ENCODE data around the gene RAVER1. TPM values are rescaled to one million over a fixed set of nuclear protein-coding genes. Genes with fewer than 3 reads are reported as not detected.

Gene RAVER1
- total and polyA plus RNA-seq, 2 of the 13 experiments (the other 11 are each of a cell fraction or from before 2014, with no cell fraction given) = 3.6 to 7.9 TPM

DNA sequence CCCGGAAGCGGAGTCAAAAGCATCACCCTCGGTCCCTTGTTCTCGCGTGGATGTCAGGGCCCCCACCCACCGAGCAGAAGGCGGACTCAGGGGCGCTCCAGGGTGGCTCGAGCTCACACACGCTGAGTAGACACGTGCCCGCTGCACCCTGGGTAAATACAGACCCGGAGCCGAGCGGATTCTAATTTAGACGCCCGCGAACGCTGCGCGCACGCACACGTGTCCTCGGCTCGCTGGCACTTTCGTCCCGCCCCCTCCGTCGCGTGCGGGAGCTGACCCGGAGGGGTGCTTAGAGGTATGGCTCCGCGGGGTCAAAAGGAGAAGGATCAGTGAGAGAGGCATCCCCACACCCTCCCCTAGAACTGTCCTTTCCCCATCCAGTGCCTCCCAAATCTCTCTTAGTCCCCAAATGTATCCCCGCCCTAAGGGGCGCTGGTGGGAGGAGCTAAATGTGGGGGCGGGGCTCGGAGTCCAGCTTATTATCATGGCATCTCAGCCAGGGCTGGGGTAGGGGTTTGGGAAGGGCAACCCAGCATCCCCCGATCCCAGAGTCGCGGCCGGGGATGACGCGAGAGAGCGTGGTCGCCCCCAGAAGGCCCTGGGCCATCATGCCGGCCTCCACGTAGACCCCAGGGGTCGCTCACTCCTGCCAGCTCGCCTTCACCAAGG, 44.0 kb downstream of the RAVER1 start (continued):
- TF ChIP-seq, protein P1, sequence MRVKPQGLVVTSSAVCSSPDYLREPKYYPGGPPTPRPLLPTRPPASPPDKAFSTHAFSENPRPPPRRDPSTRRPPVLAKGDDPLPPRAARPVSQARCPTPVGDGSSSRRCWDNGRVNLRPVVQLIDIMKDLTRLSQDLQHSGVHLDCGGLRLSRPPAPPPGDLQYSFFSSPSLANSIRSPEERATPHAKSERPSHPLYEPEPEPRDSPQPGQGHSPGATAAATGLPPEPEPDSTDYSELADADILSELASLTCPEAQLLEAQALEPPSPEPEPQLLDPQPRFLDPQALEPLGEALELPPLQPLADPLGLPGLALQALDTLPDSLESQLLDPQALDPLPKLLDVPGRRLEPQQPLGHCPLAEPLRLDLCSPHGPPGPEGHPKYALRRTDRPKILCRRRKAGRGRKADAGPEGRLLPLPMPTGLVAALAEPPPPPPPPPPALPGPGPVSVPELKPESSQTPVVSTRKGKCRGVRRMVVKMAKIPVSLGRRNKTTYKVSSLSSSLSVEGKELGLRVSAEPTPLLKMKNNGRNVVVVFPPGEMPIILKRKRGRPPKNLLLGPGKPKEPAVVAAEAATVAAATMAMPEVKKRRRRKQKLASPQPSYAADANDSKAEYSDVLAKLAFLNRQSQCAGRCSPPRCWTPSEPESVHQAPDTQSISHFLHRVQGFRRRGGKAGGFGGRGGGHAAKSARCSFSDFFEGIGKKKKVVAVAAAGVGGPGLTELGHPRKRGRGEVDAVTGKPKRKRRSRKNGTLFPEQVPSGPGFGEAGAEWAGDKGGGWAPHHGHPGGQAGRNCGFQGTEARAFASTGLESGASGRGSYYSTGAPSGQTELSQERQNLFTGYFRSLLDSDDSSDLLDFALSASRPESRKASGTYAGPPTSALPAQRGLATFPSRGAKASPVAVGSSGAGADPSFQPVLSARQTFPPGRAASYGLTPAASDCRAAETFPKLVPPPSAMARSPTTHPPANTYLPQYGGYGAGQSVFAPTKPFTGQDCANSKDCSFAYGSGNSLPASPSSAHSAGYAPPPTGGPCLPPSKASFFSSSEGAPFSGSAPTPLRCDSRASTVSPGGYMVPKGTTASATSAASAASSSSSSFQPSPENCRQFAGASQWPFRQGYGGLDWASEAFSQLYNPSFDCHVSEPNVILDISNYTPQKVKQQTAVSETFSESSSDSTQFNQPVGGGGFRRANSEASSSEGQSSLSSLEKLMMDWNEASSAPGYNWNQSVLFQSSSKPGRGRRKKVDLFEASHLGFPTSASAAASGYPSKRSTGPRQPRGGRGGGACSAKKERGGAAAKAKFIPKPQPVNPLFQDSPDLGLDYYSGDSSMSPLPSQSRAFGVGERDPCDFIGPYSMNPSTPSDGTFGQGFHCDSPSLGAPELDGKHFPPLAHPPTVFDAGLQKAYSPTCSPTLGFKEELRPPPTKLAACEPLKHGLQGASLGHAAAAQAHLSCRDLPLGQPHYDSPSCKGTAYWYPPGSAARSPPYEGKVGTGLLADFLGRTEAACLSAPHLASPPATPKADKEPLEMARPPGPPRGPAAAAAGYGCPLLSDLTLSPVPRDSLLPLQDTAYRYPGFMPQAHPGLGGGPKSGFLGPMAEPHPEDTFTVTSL (CRISPR knock-in tag; IDR thresholded peaks at IDR 0.05; ENCODE audit: borderline replicate concordance) = no peak
- TF ChIP-seq, protein P2, sequence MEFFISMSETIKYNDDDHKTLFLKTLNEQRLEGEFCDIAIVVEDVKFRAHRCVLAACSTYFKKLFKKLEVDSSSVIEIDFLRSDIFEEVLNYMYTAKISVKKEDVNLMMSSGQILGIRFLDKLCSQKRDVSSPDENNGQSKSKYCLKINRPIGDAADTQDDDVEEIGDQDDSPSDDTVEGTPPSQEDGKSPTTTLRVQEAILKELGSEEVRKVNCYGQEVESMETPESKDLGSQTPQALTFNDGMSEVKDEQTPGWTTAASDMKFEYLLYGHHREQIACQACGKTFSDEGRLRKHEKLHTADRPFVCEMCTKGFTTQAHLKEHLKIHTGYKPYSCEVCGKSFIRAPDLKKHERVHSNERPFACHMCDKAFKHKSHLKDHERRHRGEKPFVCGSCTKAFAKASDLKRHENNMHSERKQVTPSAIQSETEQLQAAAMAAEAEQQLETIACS (CRISPR knock-in tag; IDR thresholded peaks at IDR 0.05) = peak; percentile 47
- TF ChIP-seq, protein P3, sequence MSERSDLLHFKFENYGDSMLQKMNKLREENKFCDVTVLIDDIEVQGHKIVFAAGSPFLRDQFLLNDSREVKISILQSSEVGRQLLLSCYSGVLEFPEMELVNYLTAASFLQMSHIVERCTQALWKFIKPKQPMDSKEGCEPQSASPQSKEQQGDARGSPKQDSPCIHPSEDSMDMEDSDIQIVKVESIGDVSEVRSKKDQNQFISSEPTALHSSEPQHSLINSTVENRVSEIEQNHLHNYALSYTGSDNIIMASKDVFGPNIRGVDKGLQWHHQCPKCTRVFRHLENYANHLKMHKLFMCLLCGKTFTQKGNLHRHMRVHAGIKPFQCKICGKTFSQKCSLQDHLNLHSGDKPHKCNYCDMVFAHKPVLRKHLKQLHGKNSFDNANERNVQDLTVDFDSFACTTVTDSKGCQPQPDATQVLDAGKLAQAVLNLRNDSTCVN (CRISPR knock-in tag; IDR thresholded peaks at IDR 0.05; ENCODE audit: borderline replicate concordance) = no peak
- TF ChIP-seq SMC3 (IDR thresholded peaks at IDR 0.05; ENCODE audit: low read length) (no peak), TARDBP (CRISPR knock-in tag; IDR thresholded peaks at IDR 0.05) (no peak), NCOR1 (IDR thresholded peaks at IDR 0.05; ENCODE audit: borderline replicate concordance, low read length) (no peak), ZBTB8A (CRISPR knock-in tag; IDR thresholded peaks at IDR 0.05; ENCODE audit: borderline replicate concordance, low read depth) (no peak)
- TF ChIP-seq, protein P4, sequence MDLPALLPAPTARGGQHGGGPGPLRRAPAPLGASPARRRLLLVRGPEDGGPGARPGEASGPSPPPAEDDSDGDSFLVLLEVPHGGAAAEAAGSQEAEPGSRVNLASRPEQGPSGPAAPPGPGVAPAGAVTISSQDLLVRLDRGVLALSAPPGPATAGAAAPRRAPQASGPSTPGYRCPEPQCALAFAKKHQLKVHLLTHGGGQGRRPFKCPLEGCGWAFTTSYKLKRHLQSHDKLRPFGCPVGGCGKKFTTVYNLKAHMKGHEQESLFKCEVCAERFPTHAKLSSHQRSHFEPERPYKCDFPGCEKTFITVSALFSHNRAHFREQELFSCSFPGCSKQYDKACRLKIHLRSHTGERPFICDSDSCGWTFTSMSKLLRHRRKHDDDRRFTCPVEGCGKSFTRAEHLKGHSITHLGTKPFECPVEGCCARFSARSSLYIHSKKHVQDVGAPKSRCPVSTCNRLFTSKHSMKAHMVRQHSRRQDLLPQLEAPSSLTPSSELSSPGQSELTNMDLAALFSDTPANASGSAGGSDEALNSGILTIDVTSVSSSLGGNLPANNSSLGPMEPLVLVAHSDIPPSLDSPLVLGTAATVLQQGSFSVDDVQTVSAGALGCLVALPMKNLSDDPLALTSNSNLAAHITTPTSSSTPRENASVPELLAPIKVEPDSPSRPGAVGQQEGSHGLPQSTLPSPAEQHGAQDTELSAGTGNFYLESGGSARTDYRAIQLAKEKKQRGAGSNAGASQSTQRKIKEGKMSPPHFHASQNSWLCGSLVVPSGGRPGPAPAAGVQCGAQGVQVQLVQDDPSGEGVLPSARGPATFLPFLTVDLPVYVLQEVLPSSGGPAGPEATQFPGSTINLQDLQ (CRISPR knock-in tag; IDR thresholded peaks at IDR 0.05) = no peak
- TF ChIP-seq, protein P5, sequence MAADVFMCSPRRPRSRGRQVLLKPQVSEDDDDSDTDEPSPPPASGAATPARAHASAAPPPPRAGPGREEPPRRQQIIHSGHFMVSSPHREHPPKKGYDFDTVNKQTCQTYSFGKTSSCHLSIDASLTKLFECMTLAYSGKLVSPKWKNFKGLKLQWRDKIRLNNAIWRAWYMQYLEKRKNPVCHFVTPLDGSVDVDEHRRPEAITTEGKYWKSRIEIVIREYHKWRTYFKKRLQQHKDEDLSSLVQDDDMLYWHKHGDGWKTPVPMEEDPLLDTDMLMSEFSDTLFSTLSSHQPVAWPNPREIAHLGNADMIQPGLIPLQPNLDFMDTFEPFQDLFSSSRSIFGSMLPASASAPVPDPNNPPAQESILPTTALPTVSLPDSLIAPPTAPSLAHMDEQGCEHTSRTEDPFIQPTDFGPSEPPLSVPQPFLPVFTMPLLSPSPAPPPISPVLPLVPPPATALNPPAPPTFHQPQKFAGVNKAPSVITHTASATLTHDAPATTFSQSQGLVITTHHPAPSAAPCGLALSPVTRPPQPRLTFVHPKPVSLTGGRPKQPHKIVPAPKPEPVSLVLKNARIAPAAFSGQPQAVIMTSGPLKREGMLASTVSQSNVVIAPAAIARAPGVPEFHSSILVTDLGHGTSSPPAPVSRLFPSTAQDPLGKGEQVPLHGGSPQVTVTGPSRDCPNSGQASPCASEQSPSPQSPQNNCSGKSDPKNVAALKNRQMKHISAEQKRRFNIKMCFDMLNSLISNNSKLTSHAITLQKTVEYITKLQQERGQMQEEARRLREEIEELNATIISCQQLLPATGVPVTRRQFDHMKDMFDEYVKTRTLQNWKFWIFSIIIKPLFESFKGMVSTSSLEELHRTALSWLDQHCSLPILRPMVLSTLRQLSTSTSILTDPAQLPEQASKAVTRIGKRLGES (CRISPR knock-in tag; IDR thresholded peaks at IDR 0.05; ENCODE audit: borderline replicate concordance) = no peak
- TF ChIP-seq, protein P6, sequence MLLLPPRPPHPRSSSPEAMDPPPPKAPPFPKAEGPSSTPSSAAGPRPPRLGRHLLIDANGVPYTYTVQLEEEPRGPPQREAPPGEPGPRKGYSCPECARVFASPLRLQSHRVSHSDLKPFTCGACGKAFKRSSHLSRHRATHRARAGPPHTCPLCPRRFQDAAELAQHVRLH (CRISPR knock-in tag; IDR thresholded peaks at IDR 0.05; ENCODE audit: borderline replicate concordance, low read depth) = no peak
- TF ChIP-seq, protein P7, sequence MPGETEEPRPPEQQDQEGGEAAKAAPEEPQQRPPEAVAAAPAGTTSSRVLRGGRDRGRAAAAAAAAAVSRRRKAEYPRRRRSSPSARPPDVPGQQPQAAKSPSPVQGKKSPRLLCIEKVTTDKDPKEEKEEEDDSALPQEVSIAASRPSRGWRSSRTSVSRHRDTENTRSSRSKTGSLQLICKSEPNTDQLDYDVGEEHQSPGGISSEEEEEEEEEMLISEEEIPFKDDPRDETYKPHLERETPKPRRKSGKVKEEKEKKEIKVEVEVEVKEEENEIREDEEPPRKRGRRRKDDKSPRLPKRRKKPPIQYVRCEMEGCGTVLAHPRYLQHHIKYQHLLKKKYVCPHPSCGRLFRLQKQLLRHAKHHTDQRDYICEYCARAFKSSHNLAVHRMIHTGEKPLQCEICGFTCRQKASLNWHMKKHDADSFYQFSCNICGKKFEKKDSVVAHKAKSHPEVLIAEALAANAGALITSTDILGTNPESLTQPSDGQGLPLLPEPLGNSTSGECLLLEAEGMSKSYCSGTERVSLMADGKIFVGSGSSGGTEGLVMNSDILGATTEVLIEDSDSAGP (CRISPR knock-in tag; IDR thresholded peaks at IDR 0.05; ENCODE audit: borderline replicate concordance) = no peak; the same call in 1 of the 2 replicates

All from HepG2 (cell line).